Thymus (tissue), 11 donors: Measurements from ENCODE around the gene SCAMP4. TPM values are rescaled to one million over a fixed set of nuclear protein-coding genes. Genes with fewer than 3 reads are reported as not detected.
A peak's percentile ranks its signal among the peaks of the same experiment; 100 is the strongest.

Experiments used
- DNase-seq, 9 donors: peaks; one replicate each; pipeline ENCODE4 v3.0.0-alpha.2; 2013; ENCODE audit warnings: low spot score in 9 of 9, low read depth in 6 of 9, missing footprints in 1 of 9
- H3K27ac ChIP-seq, 2 donors: one replicate each; pipeline ENCODE4 v1.5.1; 2013; ENCODE audit warnings: control low read depth in 1 of 2, low read depth in 1 of 2, low read length in 1 of 2, mild to moderate bottlenecking in 1 of 2, moderate library complexity in 1 of 2
- H3K27me3 ChIP-seq, 2 donors: one replicate each; pipeline ENCODE4 v1.5.1; 2013; ENCODE audit warnings: low read length in 1 of 2; ENCODE audit not compliant: control insufficient read depth in 2 of 2, insufficient read depth in 1 of 2
- H3K36me3 ChIP-seq, 2 donors: one replicate each; pipeline ENCODE4 v1.5.1; 2013; ENCODE audit warnings: low read length in 1 of 2, mild to moderate bottlenecking in 1 of 2, moderate library complexity in 1 of 2; ENCODE audit not compliant: control insufficient read depth in 2 of 2, insufficient read depth in 2 of 2
- H3K4me1 ChIP-seq, 2 donors: one replicate each; pipeline ENCODE4 v1.5.1; 2013; ENCODE audit warnings: low read length in 2 of 2; ENCODE audit not compliant: control insufficient read depth in 2 of 2, insufficient read depth in 2 of 2
- H3K4me3 ChIP-seq, 2 donors: one replicate each; pipeline ENCODE4 v1.5.1; 2013; ENCODE audit warnings: low read length in 2 of 2, control low read depth in 1 of 2, mild to moderate bottlenecking in 1 of 2
- H3K9me3 ChIP-seq, 2 donors: one replicate each; pipeline ENCODE4 v1.5.1; 2013; ENCODE audit warnings: low read length in 1 of 2, mild to moderate bottlenecking in 1 of 2; ENCODE audit not compliant: control insufficient read depth in 2 of 2, insufficient read depth in 1 of 2
- WGBS: extraction: QIAGEN DNeasy Blood & Tissue Kit; methylation state at CpG from one replicate; pipeline ENCODE4 v1.1.7; 2013; 5-methylcytosine and 5-hydroxymethylcytosine counted together
- polyA plus RNA-seq: library from polyadenylated mRNA; stranded (reverse); fragments of 200-250 nt; gene quantifications from one replicate; pipeline ENCODE4 v1.2.3, GENCODE V29; 2013
- total RNA-seq: library from RNA; stranded (reverse); fragments of 120-200 nt; gene quantifications from one replicate; pipeline ENCODE4 v1.2.4, GENCODE V29; 2013
- donor health status: healthy.

Gene SCAMP4
- total and polyA plus RNA-seq, 2 donors = 9.2 to 21.9 TPM

- Histone ChIP-seq H3K4me3 (no peak overlapping the region), H3K9me3 (peaks cover 0 to 6% of the 10 kb centered on the region in 2 donors), H3K27ac (peak overlapping the region in 1 of 2 donors; percentile 40), H3K27me3 (no peaks in the 10 kb centered on the region), H3K4me1 (peaks cover 14 to 40% of the 10 kb centered on the region in 2 donors), H3K36me3 (peaks cover 0 to 9% of the 10 kb centered on the region in 2 donors)
- WGBS = 83% methylated on average over 22 of the region's 22 CpGs
- no peak for DNase-seq
These were observed 38.5 kb downstream of the SCAMP4 start for GRCh38 chr19:1943661-1944087.

DNA sequence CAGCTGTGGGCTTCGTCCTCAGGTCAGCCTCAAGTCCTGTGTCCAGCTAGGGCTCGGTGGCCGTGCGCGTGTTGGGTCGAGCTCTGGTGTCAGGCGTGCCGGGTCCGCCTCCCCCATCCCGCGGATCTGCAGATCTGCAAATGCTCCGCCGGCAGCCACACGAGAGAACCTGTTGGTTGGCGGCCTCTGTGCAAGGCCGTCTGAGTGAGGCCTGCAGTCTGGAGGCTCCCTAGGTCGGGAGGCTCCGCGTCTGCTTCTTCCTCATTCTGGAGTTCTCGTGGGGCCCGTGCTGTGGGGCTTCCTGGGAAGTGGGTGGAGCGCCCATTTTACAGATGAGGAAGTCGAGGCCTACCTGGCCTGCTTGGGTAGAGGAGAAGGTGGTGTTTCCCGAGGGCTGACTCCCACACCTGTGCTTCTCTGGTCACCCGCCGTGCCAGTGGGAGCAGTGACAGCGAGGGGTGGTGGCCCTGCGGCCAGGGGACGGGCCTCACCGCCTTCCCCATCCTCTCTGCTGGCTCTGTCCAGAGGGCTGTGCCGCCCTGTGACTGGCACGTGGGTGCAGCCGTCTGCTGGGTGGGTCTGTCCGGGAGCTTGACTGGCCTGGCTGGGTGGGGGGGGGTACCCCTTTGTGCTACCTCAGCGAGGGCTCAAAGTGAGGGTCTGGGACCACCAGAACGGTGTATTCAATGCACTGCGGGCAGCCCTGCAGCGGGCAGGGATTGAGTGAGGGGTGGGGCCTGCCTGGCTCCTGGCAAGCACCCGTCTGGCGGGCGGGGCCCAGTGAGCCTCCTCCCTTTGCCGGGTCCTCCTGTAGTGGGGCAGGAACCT is 39.1 kb downstream of the SCAMP4 start:
- Histone ChIP-seq H3K27ac (no peak overlapping the region), H3K36me3 (peaks cover 4 to 11% of the 10 kb centered on the region in 2 donors), H3K4me1 (peaks cover 14 to 40% of the 10 kb centered on the region in 2 donors), H3K4me3 (no peak overlapping the region), H3K27me3 (no peaks in the 10 kb centered on the region), H3K9me3 (peaks cover 0 to 6% of the 10 kb centered on the region in 2 donors)
- 88% methylated on average over 42 of the region's 42 CpGs for WGBS
- DNase-seq = no peak

GRCh38 chr19:1944916-1945561 is 39.8 kb downstream of the SCAMP4 start:
- no peaks in the 10 kb centered on the region for H3K27me3 ChIP-seq
- peaks cover 10 to 33% of the 10 kb centered on the region in 2 donors for H3K4me1 ChIP-seq
- 96% methylated on average over 30 of the region's 30 CpGs for WGBS
- no peak overlapping the region for H3K4me3 ChIP-seq
- peaks cover 0 to 6% of the 10 kb centered on the region in 2 donors for H3K9me3 ChIP-seq
- H3K36me3 ChIP-seq = peaks cover 7 to 16% of the 10 kb centered on the region in 2 donors
- no peak overlapping the region for H3K27ac ChIP-seq
- no peak for DNase-seq

DNA sequence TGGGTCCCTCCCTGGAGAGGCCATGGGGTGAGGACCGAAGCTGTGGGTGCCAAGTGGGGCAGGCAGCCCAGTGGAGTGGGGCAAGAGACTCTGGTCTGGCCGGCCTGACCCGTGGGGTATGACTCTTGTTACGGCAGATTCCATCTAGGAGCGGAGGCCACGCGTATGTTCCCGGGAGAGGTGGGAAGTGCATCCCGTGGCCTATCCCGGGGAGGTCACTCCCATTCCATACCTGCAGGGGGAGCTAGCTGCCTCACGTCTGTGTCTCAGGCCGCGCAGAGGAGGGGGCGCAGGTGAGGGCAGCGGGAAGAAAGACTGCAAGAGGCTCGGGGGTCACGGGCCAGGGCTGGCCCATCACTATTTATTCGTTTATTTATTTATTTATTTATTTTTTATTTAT is 40.7 kb downstream of the SCAMP4 start:
- no peak overlapping the region for H3K27ac ChIP-seq
- H3K27me3 ChIP-seq = no peaks in the 10 kb centered on the region
- DNase-seq = no peak
- peaks cover 15 to 21% of the 10 kb centered on the region in 2 donors for H3K36me3 ChIP-seq
- H3K9me3 ChIP-seq = peaks cover 0 to 11% of the 10 kb centered on the region in 2 donors
- no peak overlapping the region for H3K4me3 ChIP-seq
- WGBS = 88% methylated on average over 18 of the region's 18 CpGs
- peaks cover 8 to 29% of the 10 kb centered on the region in 2 donors for H3K4me1 ChIP-seq

DNA sequence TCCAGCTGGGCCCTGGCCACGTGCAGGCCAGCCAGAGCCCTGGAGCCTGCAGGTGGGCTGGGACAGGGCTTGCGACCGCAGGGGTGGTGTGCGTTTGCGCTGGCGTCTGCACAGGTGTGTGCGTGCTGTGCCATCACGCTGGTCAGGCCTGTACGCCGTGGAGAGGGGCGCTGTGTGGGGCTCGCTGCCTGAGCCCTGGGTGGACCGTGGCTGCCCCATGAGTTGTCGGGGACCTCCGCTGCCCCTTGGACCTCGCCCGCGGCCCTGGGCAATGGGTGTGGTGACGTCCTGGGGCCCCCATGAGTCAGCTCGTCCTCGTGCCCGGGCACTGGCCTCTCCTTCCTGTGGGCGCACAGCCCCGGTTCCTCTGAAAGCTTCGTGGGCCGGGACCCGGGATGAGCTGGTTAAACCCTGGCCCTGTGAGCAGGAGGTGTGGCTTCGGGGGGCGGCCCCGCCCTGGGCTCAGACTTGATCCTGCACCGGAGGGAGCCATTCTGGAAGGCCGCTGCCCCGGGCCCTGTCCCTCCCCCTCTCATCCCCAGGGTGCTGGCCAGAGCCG is 42.5 kb downstream of the SCAMP4 start:
- H3K27me3 ChIP-seq = no peaks in the 10 kb centered on the region
- H3K4me3 ChIP-seq = no peak overlapping the region
- DNase-seq = no peak
- WGBS = 93% methylated on average over 34 of the region's 34 CpGs
- H3K4me1 ChIP-seq = peaks cover 8 to 23% of the 10 kb centered on the region in 2 donors
- H3K36me3 ChIP-seq = peaks cover 27 to 34% of the 10 kb centered on the region in 2 donors
- H3K27ac ChIP-seq = no peak overlapping the region
- peaks cover 0 to 5% of the 10 kb centered on the region in 2 donors for H3K9me3 ChIP-seq

GRCh38 chr19:1949304-1950101 is 44.3 kb downstream of the SCAMP4 start:
- Histone ChIP-seq H3K9me3 (peaks cover 0 to 5% of the 10 kb centered on the region in 2 donors), H3K4me3 (no peak overlapping the region), H3K27me3 (no peaks in the 10 kb centered on the region), H3K36me3 (peaks cover 41 to 47% of the 10 kb centered on the region in 2 donors), H3K27ac (no peak overlapping the region), H3K4me1 (peaks cover 0 to 5% of the 10 kb centered on the region in 2 donors)
- DNase-seq = no peak
- WGBS = 97% methylated on average over 44 of the region's 44 CpGs

DNA sequence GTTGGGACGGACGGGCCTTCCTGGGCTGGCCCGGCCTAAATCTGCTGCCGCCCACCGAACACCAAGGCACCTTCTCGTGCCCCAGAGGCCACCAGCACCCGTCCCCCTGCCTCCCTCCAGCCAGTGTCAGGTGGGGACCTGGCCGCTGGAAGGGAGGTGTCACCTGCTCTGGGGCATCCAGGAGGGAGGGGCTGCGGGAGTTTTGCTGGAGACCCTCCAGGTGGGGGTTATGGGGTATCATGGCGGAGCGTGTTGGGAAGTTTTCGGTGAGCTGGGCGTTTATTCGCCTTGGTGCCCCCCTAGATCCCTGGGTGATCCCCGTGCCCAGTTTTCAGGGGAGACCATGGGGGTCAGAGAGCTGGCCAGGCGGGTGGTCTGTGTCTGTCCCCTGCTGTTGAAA is 45.4 kb downstream of the SCAMP4 start:
- no peak overlapping the region for H3K27ac ChIP-seq
- H3K4me1 ChIP-seq = peaks cover 0 to 4% of the 10 kb centered on the region in 2 donors
- H3K36me3 ChIP-seq = peaks cover 41 to 51% of the 10 kb centered on the region in 2 donors
- H3K4me3 ChIP-seq = no peak overlapping the region
- 98% methylated on average over 16 of the region's 16 CpGs for WGBS
- DNase-seq = no peak
- H3K9me3 ChIP-seq = peaks cover 0 to 5% of the 10 kb centered on the region in 2 donors
- no peaks in the 10 kb centered on the region for H3K27me3 ChIP-seq

GRCh38 chr19:1952635-1953034 is 47.4 kb downstream of the SCAMP4 start:
- H3K36me3 ChIP-seq = peaks cover 45 to 55% of the 10 kb centered on the region in 2 donors
- no peaks in the 10 kb centered on the region for H3K27me3 ChIP-seq
- no peak overlapping the region for H3K4me3 ChIP-seq
- DNase-seq = no peak
- no peak overlapping the region for H3K27ac ChIP-seq
- peaks cover 0 to 5% of the 10 kb centered on the region in 2 donors for H3K9me3 ChIP-seq
- WGBS = 97% methylated on average over 21 of the region's 21 CpGs
- peaks cover 0 to 24% of the 10 kb centered on the region in 2 donors for H3K4me1 ChIP-seq
